PC-9 (cell line): Measurements from ENCODE around the gene RNU6-1. TPM values are rescaled to one million over a fixed set of nuclear protein-coding genes. Genes with fewer than 3 reads are reported as not detected.

Experiments
- BruUV-seq: library from RNA; stranded (reverse); fragments of 400-500 nt; replicated peaks from 2 replicates; lab custom pipeline; 2021; lab: Mats Ljungman, UMichigan
- CTCF ChIA-PET: fragments of 300-600 bp; sonication (Branson Sonifier 250); formaldehyde crosslinking; loops from one replicate; lab custom pipeline; 2022; ENCODE audit warnings: antibody characterized with exemption; lab: Charles Lee
- POLR2A ChIA-PET: fragments of 300-600 bp; sonication (Branson Sonifier 250); formaldehyde crosslinking; loops from one replicate; lab custom pipeline; 2022; ENCODE audit warnings: antibody characterized with exemption; ENCODE audit not compliant: unreplicated experiment; lab: Charles Lee
- DNase-seq, 2 experiments: peaks; one replicate each; pipeline versions ENCODE4 v3.0.0 to v3.0.0-alpha.2; 2015 to 2022; ENCODE audit warnings: mixed read lengths in 1 of 2
- H2AFZ ChIP-seq: fragments of 200-600 bp; sonication (generic); 2 replicates; pipeline ENCODE4 v1.8.1; 2017; ENCODE audit warnings: antibody characterized with exemption
- H3F3A ChIP-seq: fragments of 200-600 bp; sonication (generic); 2 replicates; pipeline ENCODE4 v1.8.1; 2017; ENCODE audit warnings: antibody characterized with exemption, mild to moderate bottlenecking, low read depth; ENCODE audit not compliant: insufficient read depth
- H3K27ac ChIP-seq: fragments of 200-600 bp; sonication (generic); 2 replicates; pipeline ENCODE4 v1.6.1; 2016; ENCODE audit warnings: mixed run types
- H3K27me3 ChIP-seq: fragments of 200-600 bp; sonication (generic); 2 replicates; pipeline ENCODE4 v1.6.1; 2016; ENCODE audit warnings: low read depth, mixed run types; ENCODE audit not compliant: insufficient read depth
- H3K36me3 ChIP-seq: fragments of 200-600 bp; sonication (generic); 2 replicates; pipeline ENCODE4 v1.6.1; 2016; ENCODE audit warnings: low read depth, mixed run types
- H3K4me1 ChIP-seq: fragments of 200-600 bp; sonication (generic); replicated peaks from 2 replicates; pipeline ENCODE4 v1.6.1; 2016; ENCODE audit warnings: mixed run types; ENCODE audit not compliant: insufficient read depth
- H3K4me2 ChIP-seq: fragments of 200-600 bp; sonication (generic); 2 replicates; pipeline ENCODE4 v1.6.1; 2017; ENCODE audit warnings: mixed run types
- H3K4me3 ChIP-seq: fragments of 200-600 bp; sonication (generic); 2 replicates; pipeline ENCODE4 v1.6.1; 2016; ENCODE audit warnings: mixed run types
- H3K79me2 ChIP-seq: fragments of 200-600 bp; sonication (generic); 2 replicates; pipeline ENCODE4 v1.6.1; 2017; ENCODE audit warnings: low read depth, mixed run types
- H3K9me2 ChIP-seq: fragments of 200-600 bp; sonication (generic); 2 replicates; pipeline ENCODE4 v1.8.1; 2017; ENCODE audit warnings: mild to moderate bottlenecking; ENCODE audit not compliant: insufficient read depth
- H3K9me3 ChIP-seq: fragments of 200-600 bp; sonication (generic); 2 replicates; pipeline ENCODE4 v1.8.1; 2016; ENCODE audit warnings: low read depth; ENCODE audit not compliant: insufficient read depth
- H4K20me1 ChIP-seq: fragments of 200-600 bp; sonication (generic); 2 replicates; pipeline ENCODE4 v1.8.1; 2017; ENCODE audit not compliant: insufficient read depth
- EZH2 ChIP-seq: fragments of 200-600 bp; sonication (generic); IDR thresholded peaks from 2 replicates; pipeline ENCODE4 v1.8.0; 2017; ENCODE audit warnings: antibody characterized with exemption, low read depth
- intact Hi-C: fragments of 100-400 bp; cut with micrococcal nuclease; formaldehyde crosslinking; loops from one replicate; pipeline ENCODE4 v1.10.0; 2022; ENCODE audit not compliant: unreplicated experiment
- total RNA-seq: library from RNA; stranded (reverse); gene quantifications from 2 replicates; pipeline ENCODE4 v1.2.3, GENCODE V29; 2021
- TF ChIP-seq, protein P1 (sequence below): fragments of 200-600 bp; sonication (generic); conservative IDR thresholded peaks from 2 replicates; pipeline ENCODE4 v1.6.1; 2017; ENCODE audit warnings: mixed run types, antibody characterized with exemption, mild to moderate bottlenecking, moderate library complexity

Gene RNU6-1
- total RNA-seq, 1 experiment from 2014 or later = not detected

DNA sequence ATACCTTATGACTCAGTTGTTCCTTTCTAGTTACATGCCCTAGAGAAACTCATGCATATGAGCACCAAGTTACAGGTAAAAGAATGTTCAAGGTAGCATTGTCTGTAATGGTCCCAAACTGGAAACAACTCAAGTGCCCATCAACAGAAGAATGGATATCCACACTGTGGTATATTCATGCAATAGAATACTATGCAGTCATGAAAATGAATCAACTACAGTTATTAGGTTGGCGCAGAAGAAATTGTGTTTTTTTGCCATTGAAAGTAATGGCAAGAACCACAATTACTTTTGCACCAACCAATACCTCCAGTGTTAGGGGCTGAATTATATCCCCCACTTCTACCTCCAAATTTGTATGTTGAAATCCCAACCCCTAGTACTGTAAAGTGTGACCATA, 9.7 kb upstream of the RNU6-1 start:
- H3K9me3 ChIP-seq = no peaks in the 10 kb centered on the region
- ChIA-PET POLR2A (no interaction called here), CTCF (no interaction called here)
- no peak for DNase-seq
- no peak overlapping the region for H3K27ac ChIP-seq
- H3K4me2 ChIP-seq = no peak overlapping the region
- H4K20me1 ChIP-seq = no peaks in the 10 kb centered on the region
- H3K36me3 ChIP-seq = no peaks in the 10 kb centered on the region
- TF ChIP-seq, protein P1, sequence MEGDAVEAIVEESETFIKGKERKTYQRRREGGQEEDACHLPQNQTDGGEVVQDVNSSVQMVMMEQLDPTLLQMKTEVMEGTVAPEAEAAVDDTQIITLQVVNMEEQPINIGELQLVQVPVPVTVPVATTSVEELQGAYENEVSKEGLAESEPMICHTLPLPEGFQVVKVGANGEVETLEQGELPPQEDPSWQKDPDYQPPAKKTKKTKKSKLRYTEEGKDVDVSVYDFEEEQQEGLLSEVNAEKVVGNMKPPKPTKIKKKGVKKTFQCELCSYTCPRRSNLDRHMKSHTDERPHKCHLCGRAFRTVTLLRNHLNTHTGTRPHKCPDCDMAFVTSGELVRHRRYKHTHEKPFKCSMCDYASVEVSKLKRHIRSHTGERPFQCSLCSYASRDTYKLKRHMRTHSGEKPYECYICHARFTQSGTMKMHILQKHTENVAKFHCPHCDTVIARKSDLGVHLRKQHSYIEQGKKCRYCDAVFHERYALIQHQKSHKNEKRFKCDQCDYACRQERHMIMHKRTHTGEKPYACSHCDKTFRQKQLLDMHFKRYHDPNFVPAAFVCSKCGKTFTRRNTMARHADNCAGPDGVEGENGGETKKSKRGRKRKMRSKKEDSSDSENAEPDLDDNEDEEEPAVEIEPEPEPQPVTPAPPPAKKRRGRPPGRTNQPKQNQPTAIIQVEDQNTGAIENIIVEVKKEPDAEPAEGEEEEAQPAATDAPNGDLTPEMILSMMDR = no peak
- TF ChIP-seq EZH2 = no peak
- no peaks in the 10 kb centered on the region for H3K79me2 ChIP-seq
- no peak overlapping the region for H2AFZ ChIP-seq
- no TSS peak for BruUV-seq
- H3K9me2 ChIP-seq = no peaks in the 10 kb centered on the region
- intact Hi-C loops = no loop called here
- H3K4me1 ChIP-seq = no peaks in the 10 kb centered on the region
- no peak overlapping the region for H3K4me3 ChIP-seq
- H3F3A ChIP-seq = no peaks in the 10 kb centered on the region; the same call in 1 of the 2 replicates
- no peaks in the 10 kb centered on the region for H3K27me3 ChIP-seq

DNA sequence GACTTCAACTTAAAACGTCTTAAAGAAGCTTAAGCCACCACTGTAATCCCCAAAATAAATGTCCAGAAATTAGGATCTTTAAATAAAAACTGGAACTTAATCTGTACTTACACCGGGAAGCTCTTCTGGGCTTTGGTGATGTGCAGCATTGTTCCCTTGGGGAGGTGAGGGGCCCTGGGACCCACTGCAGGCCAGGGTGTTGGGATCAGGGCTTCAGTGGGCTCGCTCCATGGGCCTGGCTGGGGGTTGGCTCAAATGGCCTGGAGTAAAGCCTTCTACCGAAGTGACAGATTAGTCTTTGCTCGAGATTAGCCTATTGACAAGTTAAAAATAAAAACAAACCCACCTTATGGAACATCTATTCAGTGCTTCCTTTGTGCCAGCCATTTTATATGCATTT, 6.1 kb upstream of the RNU6-1 start:
- Histone ChIP-seq H4K20me1 (no peaks in the 10 kb centered on the region), H3K9me3 (no peaks in the 10 kb centered on the region), H3K4me3 (no peak overlapping the region), H3K27me3 (no peaks in the 10 kb centered on the region), H3K79me2 (no peaks in the 10 kb centered on the region), H3K9me2 (no peaks in the 10 kb centered on the region), H3K36me3 (no peaks in the 10 kb centered on the region), H3F3A (no peaks in the 10 kb centered on the region), H3K4me2 (no peak overlapping the region), H3K4me1 (0 out of 2 replicates have a peak, but pooled peaks cover 2% of the 10 kb centered on the region), H2AFZ (no peak overlapping the region), H3K27ac (no peak overlapping the region)
- intact Hi-C loops = no loop called here
- ChIA-PET POLR2A (no interaction called here), CTCF (no interaction called here)
- BruUV-seq = no TSS peak
- TF ChIP-seq, protein P1 = no peak
- no peak for TF ChIP-seq EZH2
- DNase-seq = no peak

DNA sequence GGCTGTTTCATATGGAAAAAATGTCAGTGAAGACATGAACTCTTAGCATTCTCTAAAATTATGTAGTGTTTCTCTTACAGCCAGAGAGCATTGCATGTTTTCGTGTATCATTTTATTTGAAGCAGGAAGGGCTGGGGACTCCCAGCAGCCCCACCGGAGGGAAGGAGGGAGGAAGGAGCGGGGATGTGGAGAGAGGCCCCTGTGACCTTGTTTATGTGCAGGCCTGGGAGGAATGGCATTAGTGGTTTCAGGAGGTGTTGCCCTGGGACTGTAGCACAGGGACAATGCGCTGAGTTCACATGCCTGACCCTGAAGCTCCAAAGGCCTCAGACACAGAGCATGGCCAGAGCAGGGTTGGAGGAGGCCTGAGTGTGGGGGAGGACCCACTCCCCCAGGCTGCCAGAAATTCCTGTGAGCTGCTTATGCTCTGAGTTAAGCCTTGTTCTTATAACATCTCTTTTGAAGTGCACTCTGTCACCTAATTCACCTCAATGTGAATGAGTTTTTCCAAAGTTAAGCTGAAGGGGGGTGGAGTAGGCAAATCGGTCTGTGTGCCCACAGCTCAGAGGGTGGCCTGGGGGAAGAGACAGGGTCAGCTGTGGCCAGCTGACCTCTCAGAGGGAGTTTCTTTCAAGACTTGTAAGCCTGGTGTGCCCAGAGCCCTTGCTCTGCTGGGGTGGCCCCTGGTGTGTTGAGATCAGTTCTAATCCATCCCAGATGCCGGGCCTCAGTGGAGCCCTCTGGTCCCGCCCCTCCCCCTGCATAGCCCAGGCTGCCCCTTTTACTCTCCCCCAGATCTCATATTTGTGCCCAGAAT, 3.9 kb upstream of the RNU6-1 start:
- Histone ChIP-seq H3K79me2 (no peaks in the 10 kb centered on the region), H4K20me1 (no peaks in the 10 kb centered on the region), H3K4me1 (0 out of 2 replicates have a peak, but pooled peaks cover 4% of the 10 kb centered on the region), H3F3A (peaks cover 8% of the 10 kb centered on the region; the same call in 1 of the 2 replicates), H2AFZ (no peak overlapping the region), H3K9me3 (no peaks in the 10 kb centered on the region), H3K36me3 (no peaks in the 10 kb centered on the region), H3K9me2 (no peaks in the 10 kb centered on the region), H3K27me3 (no peaks in the 10 kb centered on the region), H3K4me2 (no peak overlapping the region), H3K27ac (no peak overlapping the region), H3K4me3 (no peak overlapping the region)
- BruUV-seq = no TSS peak
- ChIA-PET POLR2A (no interaction called here), CTCF (no interaction called here)
- intact Hi-C loops = no loop called here
- no peak for TF ChIP-seq EZH2
- TF ChIP-seq, protein P1 = no peak
- no peak for DNase-seq
